ENCODE measurements around the gene HES5.

HES5 gene

DNA sequence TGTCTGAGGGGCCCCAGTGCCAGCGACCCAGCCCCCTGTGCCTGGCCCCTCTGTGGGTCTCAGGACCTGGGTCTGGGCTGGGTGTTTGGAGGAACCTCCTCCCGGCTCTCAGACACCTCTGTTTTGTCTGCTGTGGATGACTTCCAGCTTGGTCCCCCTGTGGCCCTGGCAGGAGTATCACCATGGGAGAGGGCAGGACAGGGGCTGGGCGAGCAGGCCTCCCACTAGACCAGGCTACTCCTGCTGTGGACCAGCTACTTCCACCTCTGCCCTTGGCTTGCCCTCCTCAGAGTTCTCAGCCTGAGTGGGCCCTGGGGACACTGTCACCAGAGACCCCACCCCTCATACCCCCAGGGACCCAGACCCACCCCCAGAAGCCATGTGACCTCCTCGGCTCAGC is 32.2 kb downstream of the HES5 start:
- Histone ChIP-seq H3K27ac (no peak overlapping the region), H3K4me2 (ENCODE audit: low read length) (no peak overlapping the region), H3K27me3 (ENCODE audit: control insufficient read depth, insufficient read depth, low read length) (no peaks in the 10 kb centered on the region), H3K4me3 (ENCODE audit: low read depth, low read length) (no peak overlapping the region), H3K79me2 (no peaks in the 10 kb centered on the region), H3K4me1 (no peaks in the 10 kb centered on the region), H3K9me3 (ENCODE audit: control insufficient read depth, low read length) (no peaks in the 10 kb centered on the region), H3K36me3 (ENCODE audit: control insufficient read depth, insufficient read depth, low read length) (no peaks in the 10 kb centered on the region), H2AFZ (no peak overlapping the region), H3K9ac (no peak overlapping the region)
- TF ChIP-seq, protein P1, sequence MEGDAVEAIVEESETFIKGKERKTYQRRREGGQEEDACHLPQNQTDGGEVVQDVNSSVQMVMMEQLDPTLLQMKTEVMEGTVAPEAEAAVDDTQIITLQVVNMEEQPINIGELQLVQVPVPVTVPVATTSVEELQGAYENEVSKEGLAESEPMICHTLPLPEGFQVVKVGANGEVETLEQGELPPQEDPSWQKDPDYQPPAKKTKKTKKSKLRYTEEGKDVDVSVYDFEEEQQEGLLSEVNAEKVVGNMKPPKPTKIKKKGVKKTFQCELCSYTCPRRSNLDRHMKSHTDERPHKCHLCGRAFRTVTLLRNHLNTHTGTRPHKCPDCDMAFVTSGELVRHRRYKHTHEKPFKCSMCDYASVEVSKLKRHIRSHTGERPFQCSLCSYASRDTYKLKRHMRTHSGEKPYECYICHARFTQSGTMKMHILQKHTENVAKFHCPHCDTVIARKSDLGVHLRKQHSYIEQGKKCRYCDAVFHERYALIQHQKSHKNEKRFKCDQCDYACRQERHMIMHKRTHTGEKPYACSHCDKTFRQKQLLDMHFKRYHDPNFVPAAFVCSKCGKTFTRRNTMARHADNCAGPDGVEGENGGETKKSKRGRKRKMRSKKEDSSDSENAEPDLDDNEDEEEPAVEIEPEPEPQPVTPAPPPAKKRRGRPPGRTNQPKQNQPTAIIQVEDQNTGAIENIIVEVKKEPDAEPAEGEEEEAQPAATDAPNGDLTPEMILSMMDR (IDR thresholded peaks at IDR 0.05): no peak

DNA sequence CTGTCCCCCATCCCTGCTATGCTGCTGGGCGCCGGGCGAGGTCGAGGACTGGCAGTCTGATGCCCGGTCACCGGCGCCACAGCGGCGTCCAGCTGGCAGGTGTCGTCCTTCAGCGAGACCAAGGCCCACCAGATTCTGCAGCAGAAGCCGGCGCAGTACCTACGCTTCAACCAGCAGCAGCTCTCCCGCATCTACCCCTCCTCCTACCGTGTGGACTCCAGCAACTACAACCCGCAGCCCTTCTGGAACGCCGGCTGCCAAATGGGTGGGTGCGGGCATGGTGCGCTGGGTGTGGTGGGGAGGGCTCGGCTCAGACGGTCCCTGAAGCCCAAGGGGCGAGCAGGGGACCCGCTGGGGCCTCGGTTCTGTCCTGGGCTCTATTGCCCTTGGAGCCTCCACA is 33.3 kb downstream of the HES5 start:
- no peaks in the 10 kb centered on the region for H3K27me3 ChIP-seq (ENCODE audit: control insufficient read depth, insufficient read depth, low read length)
- TF ChIP-seq, protein P1 (IDR thresholded peaks at IDR 0.05): no peak

DNA sequence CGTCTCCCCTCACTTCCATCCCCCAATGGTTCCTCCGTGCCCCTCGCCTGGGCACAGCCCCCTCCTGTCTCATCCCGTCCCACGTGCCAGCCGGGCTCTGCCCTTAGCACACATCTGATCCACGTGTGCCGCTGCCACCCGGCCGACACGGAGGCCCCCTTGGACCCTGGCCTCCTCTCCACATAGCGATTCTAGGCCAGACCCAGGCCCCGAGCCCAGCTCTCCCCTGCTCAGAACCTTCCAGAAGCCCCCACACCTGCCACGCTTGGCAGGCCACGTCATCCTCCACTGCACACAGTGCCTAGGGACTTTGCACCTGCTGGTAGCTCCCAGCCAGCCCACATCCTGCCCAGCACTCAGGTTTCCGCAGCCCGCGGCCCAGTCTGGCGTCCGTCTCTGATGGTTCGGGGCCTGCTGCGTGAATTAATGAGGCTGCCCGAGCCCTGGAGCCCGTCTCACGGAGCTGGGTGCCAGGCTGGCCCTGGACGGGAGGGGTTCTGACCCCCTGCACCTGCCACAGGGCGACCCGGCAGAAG is 33.9 kb downstream of the HES5 start:
- Histone ChIP-seq H3K9me3 (ENCODE audit: control insufficient read depth, low read length) (no peaks in the 10 kb centered on the region), H3K9ac (no peak overlapping the region), H3K4me2 (ENCODE audit: low read length) (no peak overlapping the region), H3K4me3 (ENCODE audit: low read depth, low read length) (no peak overlapping the region), H2AFZ (no peak overlapping the region), H3K79me2 (no peaks in the 10 kb centered on the region), H3K27me3 (ENCODE audit: control insufficient read depth, insufficient read depth, low read length) (no peaks in the 10 kb centered on the region), H3K36me3 (ENCODE audit: control insufficient read depth, insufficient read depth, low read length) (no peaks in the 10 kb centered on the region), H3K4me1 (no peaks in the 10 kb centered on the region), H3K27ac (no peak overlapping the region)
- TF ChIP-seq, protein P1 (IDR thresholded peaks at IDR 0.05): no peak

More for the DNA sequence above, 33.3 kb downstream of the HES5 start:
- Histone ChIP-seq H3K4me2 (ENCODE audit: low read length) (no peak overlapping the region), H3K9me3 (ENCODE audit: control insufficient read depth, low read length) (no peaks in the 10 kb centered on the region), H3K4me3 (ENCODE audit: low read depth, low read length) (no peak overlapping the region), H2AFZ (no peak overlapping the region), H3K9ac (no peak overlapping the region), H3K4me1 (no peaks in the 10 kb centered on the region), H3K27ac (no peak overlapping the region), H3K36me3 (ENCODE audit: control insufficient read depth, insufficient read depth, low read length) (no peaks in the 10 kb centered on the region), H3K79me2 (no peaks in the 10 kb centered on the region)

DNA sequence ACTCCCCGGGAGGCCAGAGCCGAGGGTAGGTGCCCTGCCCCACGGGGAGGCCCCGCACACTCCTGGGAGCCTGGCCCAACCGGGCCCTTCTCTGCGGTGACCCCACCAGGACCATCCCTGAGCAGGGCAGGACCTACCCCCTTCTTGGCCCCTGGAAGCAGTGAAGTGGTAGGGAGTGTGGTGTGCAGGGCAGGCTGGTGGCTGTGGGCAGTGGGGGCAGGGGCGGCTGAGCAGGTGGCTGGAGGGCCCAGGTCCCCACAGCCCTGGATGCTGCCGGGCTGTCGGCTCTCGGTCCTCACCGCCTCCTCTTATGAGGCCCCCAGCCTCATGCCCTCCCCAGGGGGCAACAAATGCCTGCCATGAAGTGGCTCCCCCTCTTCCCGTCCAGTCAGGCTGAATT is 34.5 kb downstream of the HES5 start:
- Histone ChIP-seq H3K27ac (no peak overlapping the region), H3K9ac (no peak overlapping the region), H3K79me2 (no peaks in the 10 kb centered on the region), H3K4me1 (no peaks in the 10 kb centered on the region), H3K9me3 (ENCODE audit: control insufficient read depth, low read length) (no peaks in the 10 kb centered on the region), H3K4me2 (ENCODE audit: low read length) (no peak overlapping the region), H3K27me3 (ENCODE audit: control insufficient read depth, insufficient read depth, low read length) (no peaks in the 10 kb centered on the region), H3K4me3 (ENCODE audit: low read depth, low read length) (no peak overlapping the region), H2AFZ (no peak overlapping the region), H3K36me3 (ENCODE audit: control insufficient read depth, insufficient read depth, low read length) (no peaks in the 10 kb centered on the region)
- TF ChIP-seq, protein P1 (IDR thresholded peaks at IDR 0.05): no peak

DNA sequence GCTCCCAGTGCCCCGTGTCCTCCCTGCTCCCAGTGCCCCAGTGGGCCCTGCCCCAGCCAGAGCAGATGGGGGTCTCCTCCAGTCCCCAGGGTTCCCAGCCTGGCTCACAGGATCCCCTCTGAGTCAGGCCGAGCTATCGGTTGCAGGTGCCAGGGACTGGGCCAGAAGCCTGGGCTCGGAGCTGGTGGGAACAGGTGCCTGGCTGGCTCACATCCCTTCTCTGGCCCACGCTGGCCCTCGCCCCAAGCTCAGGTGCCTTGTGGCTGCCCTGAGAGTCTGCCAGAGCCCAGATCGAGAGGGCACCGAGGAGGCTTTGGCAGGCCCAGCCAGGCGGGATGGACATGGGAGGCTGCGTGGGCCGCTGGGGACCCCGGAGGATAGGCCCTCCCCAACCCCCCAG is 35.0 kb downstream of the HES5 start:
- Histone ChIP-seq H3K9ac (no peak overlapping the region), H3K27ac (no peak overlapping the region), H3K4me1 (no peaks in the 10 kb centered on the region), H2AFZ (no peak overlapping the region), H3K9me3 (ENCODE audit: control insufficient read depth, low read length) (no peaks in the 10 kb centered on the region), H3K79me2 (no peaks in the 10 kb centered on the region), H3K4me3 (ENCODE audit: low read depth, low read length) (no peak overlapping the region), H3K36me3 (ENCODE audit: control insufficient read depth, insufficient read depth, low read length) (no peaks in the 10 kb centered on the region), H3K4me2 (ENCODE audit: low read length) (no peak overlapping the region), H3K27me3 (ENCODE audit: control insufficient read depth, insufficient read depth, low read length) (no peaks in the 10 kb centered on the region)
- TF ChIP-seq, protein P1 (IDR thresholded peaks at IDR 0.05): no peak
